IMR-90 (cell line): ENCODE measurements around the gene IARS2. TPM values are rescaled to one million over a fixed set of nuclear protein-coding genes. Genes with fewer than 3 reads are reported as not detected.

ENCODE experiments used
- ATAC-seq: fragments of 200-7000 bp; cut with Tn5 transposase; 2 replicates; pipeline ENCODE4 v1.9.1; 2020; ENCODE audit warnings: low read depth, mild to moderate bottlenecking, moderate library complexity
- BruUV-seq: library from RNA; stranded (reverse); fragments of 400-500 nt; replicated peaks from 2 replicates; lab custom pipeline; 2021; lab: Mats Ljungman, UMichigan
- CTCF ChIA-PET: fragments of 300-600 bp; formaldehyde crosslinking; extraction: SDS; loops from one replicate; lab custom pipeline; 2021; ENCODE audit warnings: antibody characterized with exemption; lab: Yijun Ruan, JAX
- POLR2A ChIA-PET: fragments of 300-600 bp; sonication (Branson Sonifier 250); formaldehyde crosslinking; loops from one replicate; lab custom pipeline; 2022; ENCODE audit warnings: antibody characterized with exemption; ENCODE audit not compliant: unreplicated experiment; lab: Charles Lee
- DNase-seq: peaks from one replicate; pipeline ENCODE4 v3.0.0; 2013
- H2AFZ ChIP-seq: replicated peaks from 2 replicates; pipeline ENCODE3; 2013; ENCODE audit warnings: low read length, mild to moderate bottlenecking; ENCODE audit not compliant: poor library complexity
- H2AK5ac ChIP-seq: 2 replicates; pipeline ENCODE4 v1.6.1; 2013; ENCODE audit warnings: low read depth, low read length, inconsistent platforms
- H2AK9ac ChIP-seq: replicated peaks from 2 replicates; pipeline ENCODE3; 2013; ENCODE audit warnings: mild to moderate bottlenecking, low read depth, low read length, moderate library complexity; ENCODE audit not compliant: poor library complexity
- H2BK120ac ChIP-seq: 2 replicates; pipeline ENCODE4 v1.6.1; 2013; ENCODE audit warnings: low read depth, low read length, inconsistent platforms
- H2BK15ac ChIP-seq: 3 replicates; pipeline ENCODE4 v1.6.1; 2013; ENCODE audit warnings: low read depth, low read length, inconsistent platforms
- H2BK20ac ChIP-seq: 2 replicates; pipeline ENCODE4 v1.6.1; 2013; ENCODE audit warnings: low read depth, mild to moderate bottlenecking, inconsistent platforms, low read length, moderate library complexity
- H2BK5ac ChIP-seq: 2 replicates; pipeline ENCODE4 v1.6.1; 2013; ENCODE audit warnings: mild to moderate bottlenecking, low read depth, low read length, inconsistent platforms; ENCODE audit not compliant: poor library complexity, severe bottlenecking
- H3K14ac ChIP-seq: replicated peaks from 2 replicates; pipeline ENCODE4 v1.6.1; 2013; ENCODE audit warnings: low read depth, low read length, inconsistent platforms
- H3K18ac ChIP-seq: 2 replicates; pipeline ENCODE4 v1.6.1; 2013; ENCODE audit warnings: low read depth, low read length, control low read depth
- H3K23ac ChIP-seq: 2 replicates; pipeline ENCODE4 v1.6.1; 2013; ENCODE audit warnings: low read depth, low read length, inconsistent platforms
- H3K27ac ChIP-seq: 2 replicates; pipeline ENCODE4 v1.5.1; 2013; ENCODE audit warnings: mild to moderate bottlenecking, control low read depth, low read length; ENCODE audit not compliant: insufficient read depth
- H3K27me3 ChIP-seq: 2 replicates; pipeline ENCODE4 v1.6.1; 2013; ENCODE audit warnings: low read length; ENCODE audit not compliant: control insufficient read depth, insufficient read depth
- H3K36me3 ChIP-seq: 2 replicates; pipeline ENCODE4 v1.6.1; 2013; ENCODE audit warnings: low read length, mixed read lengths; ENCODE audit not compliant: control insufficient read depth, insufficient read depth
- H3K4ac ChIP-seq: 2 replicates; pipeline ENCODE4 v1.6.1; 2013; ENCODE audit warnings: low read depth, low read length, inconsistent platforms
- H3K4me1 ChIP-seq: 2 replicates; pipeline ENCODE4 v1.6.1; 2013; ENCODE audit warnings: low read length, mixed read lengths; ENCODE audit not compliant: control insufficient read depth, insufficient read depth
- H3K4me2 ChIP-seq: 2 replicates; pipeline ENCODE4 v1.6.1; 2013; ENCODE audit warnings: low read depth, mild to moderate bottlenecking, control low read depth, low read length, moderate library complexity
- H3K4me3 ChIP-seq: 2 replicates; pipeline ENCODE4 v1.5.1; 2013; ENCODE audit warnings: low read depth, mild to moderate bottlenecking, control low read depth, low read length, moderate library complexity; ENCODE audit not compliant: insufficient read depth
- H3K56ac ChIP-seq: 2 replicates; pipeline ENCODE4 v1.6.1; 2013; ENCODE audit warnings: low read length, inconsistent platforms; ENCODE audit not compliant: insufficient read depth; ENCODE audit errors: extremely low read depth
- H3K79me1 ChIP-seq, 2 experiments: 2 replicates each; pipeline ENCODE4 v1.6.1; 2013; ENCODE audit warnings: low read length in 2 of 2, inconsistent platforms in 1 of 2, low read depth in 1 of 2
- H3K9ac ChIP-seq: 2 replicates; pipeline ENCODE4 v1.6.1; 2013; ENCODE audit warnings: low read depth, low read length, control low read depth
- H3K9me1 ChIP-seq: 2 replicates; pipeline ENCODE4 v1.6.1; 2013; ENCODE audit warnings: low read length, inconsistent platforms; ENCODE audit not compliant: insufficient read depth
- H3K9me3 ChIP-seq: 2 replicates; pipeline ENCODE4 v1.6.1; 2013; ENCODE audit warnings: low read length; ENCODE audit not compliant: control insufficient read depth, insufficient read depth
- H4K20me1 ChIP-seq: 2 replicates; pipeline ENCODE4 v1.6.1; 2013; ENCODE audit warnings: low read length, inconsistent platforms; ENCODE audit not compliant: insufficient read depth
- H4K5ac ChIP-seq: 2 replicates; pipeline ENCODE4 v1.6.1; 2013; ENCODE audit warnings: mild to moderate bottlenecking, low read depth, low read length, control low read depth
- H4K8ac ChIP-seq, 2 experiments: 2 replicates each; pipeline ENCODE4 v1.6.1; 2013; ENCODE audit warnings: low read depth in 2 of 2, low read length in 2 of 2, control low read depth in 1 of 2, inconsistent platforms in 1 of 2
- H4K91ac ChIP-seq: 2 replicates; pipeline ENCODE4 v1.6.1; 2013; ENCODE audit warnings: low read depth, low read length, inconsistent platforms; ENCODE audit not compliant: insufficient read depth
- BHLHE40 ChIP-seq: fragments of 150-350 bp; IDR thresholded peaks from 2 replicates; pipeline ENCODE4 v1.6.1; 2016; ENCODE audit warnings: mild to moderate bottlenecking, low read depth, low read length
- CEBPB ChIP-seq: IDR thresholded peaks from 2 replicates; pipeline ENCODE4 v1.6.1; 2012; ENCODE audit warnings: low read depth, low read length, improper control_type of control experiment
- CHD1 ChIP-seq: IDR thresholded peaks from 2 replicates; pipeline ENCODE4 v1.6.1; 2012; ENCODE audit warnings: low read depth, low read length, improper control_type of control experiment
- CTCF ChIP-seq: conservative IDR thresholded peaks from 2 replicates; pipeline ENCODE4 v1.5.1; 2012; ENCODE audit warnings: mild to moderate bottlenecking, low read depth, low read length, improper control_type of control experiment
- ELK1 ChIP-seq: fragments of 150-350 bp; IDR thresholded peaks from 2 replicates; pipeline ENCODE4 v1.6.1; 2016; ENCODE audit warnings: low read depth, mild to moderate bottlenecking, low read length, moderate library complexity, borderline replicate concordance
- FOS ChIP-seq: fragments of 150-350 bp; IDR thresholded peaks from 2 replicates; pipeline ENCODE4 v1.6.1; 2016; ENCODE audit warnings: low read depth, low read length
- MAFK ChIP-seq: IDR thresholded peaks from 2 replicates; pipeline ENCODE4 v1.6.1; 2012; ENCODE audit warnings: low read depth, low read length, improper control_type of control experiment
- MAZ ChIP-seq: IDR thresholded peaks from 2 replicates; pipeline ENCODE4 v1.6.1; 2012; ENCODE audit warnings: low read depth, mild to moderate bottlenecking, low read length, improper control_type of control experiment, moderate library complexity, borderline replicate concordance
- MXI1 ChIP-seq: IDR thresholded peaks from 2 replicates; pipeline ENCODE4 v1.6.1; 2012; ENCODE audit warnings: low read depth, mild to moderate bottlenecking, low read length, moderate library complexity, borderline replicate concordance
- NFE2L2 ChIP-seq: fragments of 150-350 bp; IDR thresholded peaks from 2 replicates; pipeline ENCODE4 v1.6.1; 2016; ENCODE audit warnings: low read depth, mild to moderate bottlenecking, low read length
- POLR2A ChIP-seq: IDR thresholded peaks from 2 replicates; pipeline ENCODE4 v1.6.1; 2012; ENCODE audit warnings: mild to moderate bottlenecking, low read depth, low read length
- RAD21 ChIP-seq: IDR thresholded peaks from 2 replicates; pipeline ENCODE4 v1.6.1; 2012; ENCODE audit warnings: low read length, improper control_type of control experiment
- RCOR1 ChIP-seq: IDR thresholded peaks from 2 replicates; pipeline ENCODE4 v1.6.1; 2012; ENCODE audit warnings: mild to moderate bottlenecking, low read length, improper control_type of control experiment; ENCODE audit not compliant: insufficient replicate concordance
- RFX5 ChIP-seq: IDR thresholded peaks from 2 replicates; pipeline ENCODE4 v1.8.0; 2012; ENCODE audit warnings: low read depth, mild to moderate bottlenecking, low read length, moderate library complexity
- USF2 ChIP-seq: fragments of 150-350 bp; IDR thresholded peaks from 2 replicates; pipeline ENCODE4 v1.6.1; 2017; ENCODE audit warnings: mild to moderate bottlenecking, antibody characterized with exemption, low read length, low read depth
- WGBS, 2 experiments: methylation state at CpG; one replicate each; pipeline versions ENCODE4 v1.1.5 to v1.1.7; 2013; ENCODE audit warnings: missing lambda C conversion rate in 2 of 2; ENCODE audit not compliant: insufficient read length in 1 of 2; ENCODE audit errors: extremely low coverage in 2 of 2; 5-methylcytosine and 5-hydroxymethylcytosine counted together
- dilution Hi-C: fragments of 300-500 bp; cut with HindIII; formaldehyde crosslinking; loops from one replicate; pipeline ENCODE4 v1.14.3; 2018; ENCODE audit warnings: low sequenced_read_pairs; ENCODE audit not compliant: unreplicated experiment
- in situ Hi-C: fragments of 300-500 bp; cut with MboI; formaldehyde crosslinking; loops from 3 replicates; pipeline ENCODE4 v1.14.3; 2019; ENCODE audit warnings: low sequenced_read_pairs, inconsistent platforms, mixed read lengths
- intact Hi-C: fragments of 100-400 bp; cut with micrococcal nuclease; formaldehyde crosslinking; loops from 2 replicates; pipeline ENCODE4 v1.10.0; 2022
- polyA plus RNA-seq, 3 experiments: library from polyadenylated mRNA; depleted of rRNA; stranded (reverse); fragments of >200 nt; gene quantifications; 2 replicates each; pipeline ENCODE4 v1.2.3, GENCODE V29; 2012; ENCODE audit warnings: low replicate concordance in 1 of 3
- total RNA-seq: library from RNA; depleted of rRNA; stranded (reverse); fragments of >200 nt; gene quantifications from 2 replicates; pipeline ENCODE4 v1.2.3, GENCODE V29; 2012

Gene IARS2
- total and polyA plus RNA-seq, 2 of the 4 experiments (the other 2 are of a cell fraction), result 34.8 to 77.4 TPM

- H3K9me3 ChIP-seq, result no peaks in the 10 kb centered on the region
- H2BK20ac ChIP-seq, result no peak overlapping the region
- no peak overlapping the region for H2AK5ac ChIP-seq
- no peak overlapping the region for H3K14ac ChIP-seq
- no peak overlapping the region for H3K4me3 ChIP-seq
- POLR2A ChIA-PET, result no interaction called here
- H3K9me1 ChIP-seq, result no peaks in the 10 kb centered on the region
- TF ChIP-seq RAD21 (no peak), CHD1 (no peak), MAZ (no peak), FOS (no peak), MAFK (no peak), NFE2L2 (no peak), CEBPB (no peak), MXI1 (no peak), ELK1 (no peak), CTCF (no peak), POLR2A (no peak), USF2 (no peak), RFX5 (no peak), RCOR1 (no peak), BHLHE40 (no peak)
- H2AFZ ChIP-seq, result no peak overlapping the region
- H2BK120ac ChIP-seq, result no peak overlapping the region
- CTCF ChIA-PET, result no interaction called here
- no peaks in the 10 kb centered on the region for H4K20me1 ChIP-seq
- no peak overlapping the region for H3K18ac ChIP-seq
- ATAC-seq (no peak), DNase-seq (no peak)
- no peak overlapping the region for H3K9ac ChIP-seq
- no peaks in the 10 kb centered on the region for H3K4me1 ChIP-seq
- no peak overlapping the region for H2BK15ac ChIP-seq
- no peak overlapping the region for H2AK9ac ChIP-seq
- no peaks in the 10 kb centered on the region for H3K27me3 ChIP-seq
- no peak overlapping the region for H4K5ac ChIP-seq
- H3K4me2 ChIP-seq, result no peak overlapping the region
- H3K79me1 ChIP-seq, result no peaks in the 10 kb centered on the region; a peak in 1 of 4 replicates
- H3K36me3 ChIP-seq, result peaks cover 22% of the 10 kb centered on the region
- dilution Hi-C loops, result no loop called here
- no peak overlapping the region for H3K4ac ChIP-seq
- no peak overlapping the region for H4K8ac ChIP-seq
- intact Hi-C loops, result no loop called here
- no peak overlapping the region for H3K56ac ChIP-seq
- H3K23ac ChIP-seq, result no peak overlapping the region
- in situ Hi-C loops, result no loop called here
- WGBS, 2 experiments, result 67% methylated on average over 1 of the region's 2 CpGs; no CpG with 5 or more reads in 1 of the 2 experiments
- no peak overlapping the region for H3K27ac ChIP-seq
- no peak overlapping the region for H2BK5ac ChIP-seq
- no peak overlapping the region for H4K91ac ChIP-seq
- BruUV-seq, result no TSS peak
Observed at GRCh38 chr1:220157738-220158137, 63.8 kb downstream of the IARS2 start.
